HepG2 (cell line): ENCODE data around the gene CISD3. TPM values are rescaled to one million over a fixed set of nuclear protein-coding genes. Genes with fewer than 3 reads are reported as not detected.

ENCODE experiments used
- ETV6 ChIP-seq: sonication (generic); formaldehyde crosslinking; conservative IDR thresholded peaks from 2 replicates; pipeline ENCODE4 v1.4.0; 2020; ENCODE audit warnings: missing genetic modification reagents
- GABPA ChIP-seq, 2 experiments: IDR thresholded peaks; 2 replicates each; pipeline ENCODE4 v1.6.1; 2011 to 2016; ENCODE audit warnings: low read depth in 2 of 2, low read length in 1 of 2, missing biosample characterization in 1 of 2, missing genetic modification characterization in 1 of 2
- HDAC2 ChIP-seq: sonication (generic); formaldehyde crosslinking; IDR thresholded peaks from 2 replicates; pipeline ENCODE4 v1.4.0; 2020; ENCODE audit warnings: missing genetic modification reagents
- HOXA7 ChIP-seq: sonication (generic); formaldehyde crosslinking; IDR thresholded peaks from 2 replicates; pipeline ENCODE4 v1.8.1; 2022; ENCODE audit warnings: mild to moderate bottlenecking, missing genetic modification reagents, moderate library complexity
- HOXD1 ChIP-seq: sonication (generic); formaldehyde crosslinking; IDR thresholded peaks from 2 replicates; pipeline ENCODE4 v1.5.0; 2020; ENCODE audit warnings: missing genetic modification reagents
- ZBTB1 ChIP-seq: sonication (generic); formaldehyde crosslinking; IDR thresholded peaks from 2 replicates; pipeline ENCODE4 v1.4.0; 2020; ENCODE audit warnings: missing genetic modification reagents, borderline replicate concordance
- ZBTB38 ChIP-seq: sonication (generic); formaldehyde crosslinking; IDR thresholded peaks from 2 replicates; pipeline ENCODE4 v1.5.1; 2020; ENCODE audit warnings: mild to moderate bottlenecking, missing genetic modification reagents
- ZBTB8A ChIP-seq: sonication (generic); formaldehyde crosslinking; IDR thresholded peaks from 2 replicates; pipeline ENCODE4 v1.4.0; 2020; ENCODE audit warnings: mild to moderate bottlenecking, low read depth, missing genetic modification reagents, borderline replicate concordance
- ZNF124 ChIP-seq: sonication (generic); formaldehyde crosslinking; IDR thresholded peaks from 2 replicates; pipeline ENCODE4 v1.4.0; 2020; ENCODE audit warnings: missing genetic modification reagents
- ZNF530 ChIP-seq: sonication (generic); formaldehyde crosslinking; IDR thresholded peaks from 2 replicates; pipeline ENCODE4 v1.5.0; 2020; ENCODE audit warnings: low read depth, mild to moderate bottlenecking, missing genetic modification reagents
- ZNF788 ChIP-seq: sonication (generic); formaldehyde crosslinking; IDR thresholded peaks from 2 replicates; pipeline ENCODE4 v1.5.0; 2020; ENCODE audit warnings: mild to moderate bottlenecking, missing genetic modification reagents, borderline replicate concordance
- polyA plus RNA-seq, 8 experiments: library from polyadenylated mRNA; depleted of rRNA in 3 of 8; stranded (reverse) in 7 of 8; unstranded in 1 of 8; fragments of >200 nt; fragmentation: Illumina TruSeq in 4 of 8; extraction: Trizol in 4 of 8; gene quantifications; 2 replicates each; pipeline versions ENCODE4 v1.2.1 to v1.2.3, GENCODE V29; 2011 to 2016; ENCODE audit warnings: low read depth in 4 of 8, missing spikeins in 1 of 8, mixed read lengths in 1 of 8; ENCODE audit not compliant: insufficient read depth in 1 of 8
- total RNA-seq, 5 experiments: library from RNA; depleted of rRNA; stranded (reverse); fragments of >200 nt; fragmentation: Illumina TruSeq; extraction: Trizol; gene quantifications; 2 replicates each; pipeline ENCODE4 v1.2.3, GENCODE V29; 2016; ENCODE audit warnings: low read depth in 1 of 5
- TF ChIP-seq, protein P1 (sequence below), 2 experiments: sonication (generic) in 1 of 2; formaldehyde crosslinking in 1 of 2; IDR thresholded peaks; 2 replicates each; pipeline versions ENCODE4 v1.6.1 to v1.9.0; 2014 to 2022; ENCODE audit warnings: antibody characterized with exemption in 1 of 2, borderline replicate concordance in 1 of 2, inconsistent platforms in 1 of 2, low read depth in 1 of 2, missing genetic modification reagents in 1 of 2
- TF ChIP-seq, protein P2 (sequence below): sonication (generic); formaldehyde crosslinking; IDR thresholded peaks from 2 replicates; pipeline ENCODE4 v1.4.0; 2020; ENCODE audit warnings: missing genetic modification reagents
- TF ChIP-seq, protein P3 (sequence below): sonication (generic); formaldehyde crosslinking; IDR thresholded peaks from 2 replicates; pipeline ENCODE4 v1.4.0; 2020; ENCODE audit warnings: missing genetic modification reagents
- TF ChIP-seq, protein P4 (sequence below): sonication (generic); formaldehyde crosslinking; IDR thresholded peaks from 2 replicates; pipeline ENCODE4 v1.8.0; 2022; ENCODE audit warnings: mild to moderate bottlenecking, missing genetic modification reagents, moderate library complexity
- TF ChIP-seq, protein P5 (sequence below): sonication (generic); formaldehyde crosslinking; IDR thresholded peaks from 2 replicates; pipeline ENCODE4 v1.5.1; 2020; ENCODE audit warnings: mild to moderate bottlenecking, missing genetic modification reagents, borderline replicate concordance

CISD3 gene
- total and polyA plus RNA-seq, 2 of the 13 experiments (the other 11 are each of a cell fraction or from before 2014, with no cell fraction given), result 30.0 to 34.1 TPM

DNA sequence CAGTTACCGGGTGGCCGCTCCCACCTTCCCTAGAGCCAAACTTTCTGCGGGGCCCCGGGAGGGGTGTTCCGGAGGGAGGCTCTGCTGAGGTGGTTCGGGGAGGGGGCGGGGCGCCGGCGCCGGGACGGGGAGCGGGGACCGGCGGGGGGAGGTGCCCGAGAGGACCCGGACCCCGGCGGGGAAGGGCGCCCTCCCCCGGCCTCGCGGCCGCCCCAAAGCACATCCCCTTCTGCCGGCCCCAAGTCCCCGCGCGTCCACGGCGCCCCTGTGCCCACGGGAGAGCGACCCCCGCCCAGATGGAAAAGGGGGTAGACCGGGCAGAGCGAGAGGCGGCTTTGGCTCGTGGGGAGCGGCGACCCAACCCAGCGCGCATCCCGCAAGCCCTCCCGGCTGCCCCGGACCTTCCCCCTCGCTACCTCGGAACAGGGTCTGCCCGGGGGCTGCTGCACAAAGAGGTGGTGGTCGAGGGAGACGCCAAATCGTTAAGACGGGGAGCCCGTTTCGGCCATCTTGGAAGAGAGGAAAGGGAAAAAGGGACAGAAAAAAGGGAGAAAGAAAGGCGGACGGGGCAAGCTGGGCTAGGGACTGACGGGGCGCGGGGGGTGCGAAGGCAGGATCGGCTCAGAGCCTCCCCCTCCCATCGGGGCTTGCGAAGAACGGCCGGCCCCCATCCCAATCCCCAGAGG lies 17.5 kb downstream of the CISD3 start (continued):
- TF ChIP-seq, protein P1, sequence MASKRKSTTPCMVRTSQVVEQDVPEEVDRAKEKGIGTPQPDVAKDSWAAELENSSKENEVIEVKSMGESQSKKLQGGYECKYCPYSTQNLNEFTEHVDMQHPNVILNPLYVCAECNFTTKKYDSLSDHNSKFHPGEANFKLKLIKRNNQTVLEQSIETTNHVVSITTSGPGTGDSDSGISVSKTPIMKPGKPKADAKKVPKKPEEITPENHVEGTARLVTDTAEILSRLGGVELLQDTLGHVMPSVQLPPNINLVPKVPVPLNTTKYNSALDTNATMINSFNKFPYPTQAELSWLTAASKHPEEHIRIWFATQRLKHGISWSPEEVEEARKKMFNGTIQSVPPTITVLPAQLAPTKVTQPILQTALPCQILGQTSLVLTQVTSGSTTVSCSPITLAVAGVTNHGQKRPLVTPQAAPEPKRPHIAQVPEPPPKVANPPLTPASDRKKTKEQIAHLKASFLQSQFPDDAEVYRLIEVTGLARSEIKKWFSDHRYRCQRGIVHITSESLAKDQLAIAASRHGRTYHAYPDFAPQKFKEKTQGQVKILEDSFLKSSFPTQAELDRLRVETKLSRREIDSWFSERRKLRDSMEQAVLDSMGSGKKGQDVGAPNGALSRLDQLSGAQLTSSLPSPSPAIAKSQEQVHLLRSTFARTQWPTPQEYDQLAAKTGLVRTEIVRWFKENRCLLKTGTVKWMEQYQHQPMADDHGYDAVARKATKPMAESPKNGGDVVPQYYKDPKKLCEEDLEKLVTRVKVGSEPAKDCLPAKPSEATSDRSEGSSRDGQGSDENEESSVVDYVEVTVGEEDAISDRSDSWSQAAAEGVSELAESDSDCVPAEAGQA (IDR thresholded peaks at IDR 0.05; ENCODE audit: low read depth), result no peak
- TF ChIP-seq, protein P1 (CRISPR knock-in tag; IDR thresholded peaks at IDR 0.05; ENCODE audit: borderline replicate concordance), result no peak
- TF ChIP-seq ZNF530 (CRISPR knock-in tag) (no peak), HOXD1 (CRISPR knock-in tag) (no peak), ZNF124 (CRISPR knock-in tag) (0 out of 2 replicates have a peak, but pooled peaks have one; percentile 64), GABPA (IDR thresholded peaks at IDR 0.05; ENCODE audit: low read depth, low read length) (peak; percentile 13; the same call in 1 of the 2 replicates), GABPA (CRISPR knock-in tag; IDR thresholded peaks at IDR 0.05; ENCODE audit: low read depth) (peak; percentile 5; the same call in 1 of the 2 replicates), ZNF788 (CRISPR knock-in tag) (peak; percentile 65; the same call in 1 of the 2 replicates), HDAC2 (CRISPR knock-in tag) (peak; percentile 48; the same call in 1 of the 2 replicates), ZBTB38 (peak; percentile 24; the same call in 1 of the 2 replicates), ZBTB8A (CRISPR knock-in tag) (no peak), ETV6 (CRISPR knock-in tag) (0 out of 2 replicates have a peak, but pooled peaks have one; percentile 43), ZBTB1 (CRISPR knock-in tag) (no peak), HOXA7 (CRISPR knock-in tag) (no peak)
- TF ChIP-seq, protein P2, sequence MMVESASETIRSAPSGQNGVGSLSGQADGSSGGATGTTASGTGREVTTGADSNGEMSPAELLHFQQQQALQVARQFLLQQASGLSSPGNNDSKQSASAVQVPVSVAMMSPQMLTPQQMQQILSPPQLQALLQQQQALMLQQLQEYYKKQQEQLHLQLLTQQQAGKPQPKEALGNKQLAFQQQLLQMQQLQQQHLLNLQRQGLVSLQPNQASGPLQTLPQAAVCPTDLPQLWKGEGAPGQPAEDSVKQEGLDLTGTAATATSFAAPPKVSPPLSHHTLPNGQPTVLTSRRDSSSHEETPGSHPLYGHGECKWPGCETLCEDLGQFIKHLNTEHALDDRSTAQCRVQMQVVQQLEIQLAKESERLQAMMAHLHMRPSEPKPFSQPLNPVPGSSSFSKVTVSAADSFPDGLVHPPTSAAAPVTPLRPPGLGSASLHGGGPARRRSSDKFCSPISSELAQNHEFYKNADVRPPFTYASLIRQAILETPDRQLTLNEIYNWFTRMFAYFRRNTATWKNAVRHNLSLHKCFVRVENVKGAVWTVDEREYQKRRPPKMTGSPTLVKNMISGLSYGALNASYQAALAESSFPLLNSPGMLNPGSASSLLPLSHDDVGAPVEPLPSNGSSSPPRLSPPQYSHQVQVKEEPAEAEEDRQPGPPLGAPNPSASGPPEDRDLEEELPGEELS (CRISPR knock-in tag), result no peak
- TF ChIP-seq, protein P3, sequence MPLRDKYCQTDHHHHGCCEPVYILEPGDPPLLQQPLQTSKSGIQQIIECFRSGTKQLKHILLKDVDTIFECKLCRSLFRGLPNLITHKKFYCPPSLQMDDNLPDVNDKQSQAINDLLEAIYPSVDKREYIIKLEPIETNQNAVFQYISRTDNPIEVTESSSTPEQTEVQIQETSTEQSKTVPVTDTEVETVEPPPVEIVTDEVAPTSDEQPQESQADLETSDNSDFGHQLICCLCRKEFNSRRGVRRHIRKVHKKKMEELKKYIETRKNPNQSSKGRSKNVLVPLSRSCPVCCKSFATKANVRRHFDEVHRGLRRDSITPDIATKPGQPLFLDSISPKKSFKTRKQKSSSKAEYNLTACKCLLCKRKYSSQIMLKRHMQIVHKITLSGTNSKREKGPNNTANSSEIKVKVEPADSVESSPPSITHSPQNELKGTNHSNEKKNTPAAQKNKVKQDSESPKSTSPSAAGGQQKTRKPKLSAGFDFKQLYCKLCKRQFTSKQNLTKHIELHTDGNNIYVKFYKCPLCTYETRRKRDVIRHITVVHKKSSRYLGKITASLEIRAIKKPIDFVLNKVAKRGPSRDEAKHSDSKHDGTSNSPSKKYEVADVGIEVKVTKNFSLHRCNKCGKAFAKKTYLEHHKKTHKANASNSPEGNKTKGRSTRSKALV (CRISPR knock-in tag), result no peak
- TF ChIP-seq, protein P4, sequence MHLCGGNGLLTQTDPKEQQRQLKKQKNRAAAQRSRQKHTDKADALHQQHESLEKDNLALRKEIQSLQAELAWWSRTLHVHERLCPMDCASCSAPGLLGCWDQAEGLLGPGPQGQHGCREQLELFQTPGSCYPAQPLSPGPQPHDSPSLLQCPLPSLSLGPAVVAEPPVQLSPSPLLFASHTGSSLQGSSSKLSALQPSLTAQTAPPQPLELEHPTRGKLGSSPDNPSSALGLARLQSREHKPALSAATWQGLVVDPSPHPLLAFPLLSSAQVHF (CRISPR knock-in tag), result no peak
- TF ChIP-seq, protein P5, sequence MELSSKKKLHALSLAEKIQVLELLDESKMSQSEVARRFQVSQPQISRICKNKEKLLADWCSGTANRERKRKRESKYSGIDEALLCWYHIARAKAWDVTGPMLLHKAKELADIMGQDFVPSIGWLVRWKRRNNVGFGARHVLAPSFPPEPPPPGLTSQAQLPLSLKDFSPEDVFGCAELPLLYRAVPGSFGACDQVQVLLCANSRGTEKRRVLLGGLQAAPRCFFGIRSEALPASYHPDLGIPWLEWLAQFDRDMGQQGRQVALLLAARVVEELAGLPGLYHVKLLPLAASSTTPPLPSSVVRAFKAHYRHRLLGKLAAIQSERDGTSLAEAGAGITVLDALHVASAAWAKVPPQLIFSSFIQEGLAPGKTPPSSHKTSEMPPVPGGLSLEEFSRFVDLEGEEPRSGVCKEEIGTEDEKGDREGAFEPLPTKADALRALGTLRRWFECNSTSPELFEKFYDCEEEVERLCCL (CRISPR knock-in tag), result no peak
